GM12878 (cell line): Measurements from ENCODE around the gene CDH4. TPM values are rescaled to one million over a fixed set of nuclear protein-coding genes. Genes with fewer than 3 reads are reported as not detected.

Experiments used
- ATAC-seq: fragments of 200-7000 bp; cut with Tn5 transposase; 3 replicates; pipeline ENCODE4 v1.9.1; 2020; ENCODE audit warnings: mild to moderate bottlenecking, moderate library complexity
- BruUV-seq: library from RNA; stranded (reverse); fragments of 400-500 nt; replicated peaks from 2 replicates; lab custom pipeline; 2021; lab: Mats Ljungman, UMichigan
- CTCF ChIA-PET: fragments of 300-600 bp; sonication (Branson Sonifier 250); formaldehyde crosslinking; extraction: SDS; loops from one replicate; lab custom pipeline; 2021; ENCODE audit warnings: inconsistent platforms; lab: Yijun Ruan, JAX
- POLR2A ChIA-PET: fragments of 350-600 bp; formaldehyde crosslinking; extraction: SDS; loops from one replicate; lab custom pipeline; 2021; ENCODE audit warnings: inconsistent platforms; lab: Charles Lee
- RAD21 ChIA-PET: fragments of 300-600 bp; sonication (Branson Sonifier 250); formaldehyde crosslinking; loops from one replicate; lab custom pipeline; 2023; ENCODE audit warnings: antibody characterized with exemption; ENCODE audit not compliant: unreplicated experiment; lab: Charles Lee
- SMC1A ChIA-PET: fragments of 300-600 bp; sonication (Branson Sonifier 250); formaldehyde crosslinking; loops from one replicate; lab custom pipeline; 2023; ENCODE audit not compliant: unreplicated experiment, uncharacterized antibody; lab: Charles Lee
- DNase-seq: peaks from one replicate; pipeline ENCODE4 v3.0.0-alpha.2; 2011; ENCODE audit warnings: low read depth, low spot score
- FAIRE-seq: peaks from 3 replicates; lab custom pipeline; 2011; peaks lifted over from hg19 to GRCh38; lab: Jason Lieb, UNC
- H2AFZ ChIP-seq: 2 replicates; pipeline ENCODE4 v1.6.0; 2011; ENCODE audit warnings: low read depth, low read length, control low read depth; ENCODE audit not compliant: control insufficient read depth
- H3K27ac ChIP-seq: 2 replicates; pipeline ENCODE4 v1.5.1; 2011; ENCODE audit warnings: control low read depth; ENCODE audit not compliant: control insufficient read depth, insufficient read depth
- H3K27me3 ChIP-seq, 2 experiments: replicated peaks in 1 of 2; 2 replicates each; pipeline versions ENCODE4 v1.6.0 to v1.6.1; 2011; ENCODE audit warnings: low read length in 1 of 2; ENCODE audit not compliant: control insufficient read depth in 2 of 2, insufficient read depth in 2 of 2
- H3K36me3 ChIP-seq, 2 experiments: 2 replicates each; pipeline ENCODE4 v1.5.1; 2011; ENCODE audit warnings: low read length in 1 of 2; ENCODE audit not compliant: control insufficient read depth in 2 of 2, insufficient read depth in 2 of 2
- H3K4me1 ChIP-seq: 2 replicates; pipeline ENCODE4 v1.6.1; 2011; ENCODE audit warnings: mild to moderate bottlenecking, low read length, moderate library complexity, mixed read lengths; ENCODE audit not compliant: control insufficient read depth, insufficient read depth
- H3K4me2 ChIP-seq: 2 replicates; pipeline ENCODE4 v1.6.0; 2011; ENCODE audit warnings: control low read depth; ENCODE audit not compliant: control insufficient read depth, insufficient read depth
- H3K4me3 ChIP-seq: fragments of 200-600 bp; sonication (generic); 2 replicates; pipeline ENCODE4 v1.5.1; 2016
- H3K79me2 ChIP-seq: 2 replicates; pipeline ENCODE4 v1.6.0; 2011; ENCODE audit warnings: low read length; ENCODE audit not compliant: control insufficient read depth, insufficient read depth
- H3K9ac ChIP-seq: 2 replicates; pipeline ENCODE4 v1.8.0; 2011; ENCODE audit warnings: low read length, control low read depth, mixed read lengths; ENCODE audit not compliant: control insufficient read depth, insufficient read depth
- H3K9me3 ChIP-seq: replicated peaks from 3 replicates; pipeline ENCODE4 v1.5.1; 2011; ENCODE audit warnings: mild to moderate bottlenecking, low read length; ENCODE audit not compliant: control insufficient read depth, insufficient read depth
- H4K20me1 ChIP-seq: 2 replicates; pipeline ENCODE4 v1.6.0; 2011; ENCODE audit not compliant: control insufficient read depth, insufficient read depth
- BMI1 ChIP-seq: fragments of 450-650 bp; IDR thresholded peaks from 2 replicates; pipeline ENCODE4 v1.6.1; 2016; ENCODE audit warnings: mild to moderate bottlenecking, moderate library complexity, borderline replicate concordance
- BRCA1 ChIP-seq: IDR thresholded peaks from 2 replicates; pipeline ENCODE4 v1.6.1; 2011; ENCODE audit warnings: low read depth, low read length, improper control_type of control experiment
- KAT2A ChIP-seq: conservative IDR thresholded peaks from 2 replicates; pipeline ENCODE4 v1.6.1; 2011; ENCODE audit warnings: low read depth, low read length; ENCODE audit not compliant: control insufficient read depth
- LARP7 ChIP-seq: fragments of 450-650 bp; IDR thresholded peaks from 2 replicates; pipeline ENCODE4 v1.6.1; 2017; ENCODE audit warnings: mild to moderate bottlenecking
- PML ChIP-seq: IDR thresholded peaks from 2 replicates; pipeline ENCODE4 v1.6.1; 2012; ENCODE audit warnings: low read length, inconsistent platforms
- POLR2AphosphoS2 ChIP-seq: IDR thresholded peaks from 2 replicates; pipeline ENCODE4 v1.6.1; 2011; ENCODE audit warnings: low read depth, mild to moderate bottlenecking, low read length, improper control_type of control experiment, moderate library complexity
- RBBP5 ChIP-seq: fragments of 200-600 bp; sonication (generic); conservative IDR thresholded peaks from 2 replicates; pipeline ENCODE4 v1.6.1; 2016
- SREBF1 ChIP-seq: IDR thresholded peaks from 2 replicates; pipeline ENCODE4 v1.6.1; 2012; ENCODE audit warnings: mild to moderate bottlenecking, low read length
- STAT1 ChIP-seq: fragments of 450-650 bp; conservative IDR thresholded peaks from 2 replicates; pipeline ENCODE4 v1.6.1; 2014; ENCODE audit warnings: antibody characterized with exemption, mild to moderate bottlenecking
- TAF1 ChIP-seq: IDR thresholded peaks from 2 replicates; pipeline ENCODE4 v1.6.1; 2011; ENCODE audit warnings: mild to moderate bottlenecking, low read depth, low read length, borderline replicate concordance
- TBL1XR1 ChIP-seq: IDR thresholded peaks from 2 replicates; pipeline ENCODE4 v1.6.1; 2012; ENCODE audit warnings: low read depth, low read length, improper control_type of control experiment
- WRNIP1 ChIP-seq: IDR thresholded peaks from 2 replicates; pipeline ENCODE4 v1.6.1; 2011; ENCODE audit warnings: low read depth, low read length, improper control_type of control experiment, borderline replicate concordance
- WGBS: methylation state at CpG from one replicate; pipeline ENCODE4 v1.1.6; 2016; ENCODE audit warnings: low lambda C conversion rate; ENCODE audit not compliant: insufficient replicate concordance, insufficient coverage; ENCODE audit errors: missing lambda C conversion rate; 5-methylcytosine and 5-hydroxymethylcytosine counted together
- in situ Hi-C: fragments of 300-500 bp; cut with MboI; formaldehyde crosslinking; loops from 9 replicates; pipeline ENCODE4 v1.14.3; 2018; ENCODE audit warnings: mixed read lengths
- intact Hi-C: fragments of 100-400 bp; cut with micrococcal nuclease; formaldehyde crosslinking; loops from one replicate; pipeline ENCODE4 v1.14.2; 2022; ENCODE audit not compliant: unreplicated experiment
- polyA plus RNA-seq, 11 experiments: library from polyadenylated mRNA; depleted of rRNA in 4 of 11; unstranded in 6 of 11; stranded (reverse) in 5 of 11; fragments of >200 nt; fragmentation: Nextera tagmentation in 4 of 11; fragmentation: Illumina TruSeq in 1 of 11; extraction: Ambion mirVana in 4 of 11; extraction: Trizol in 1 of 11; gene quantifications; 1 replicate in 1 of 11; 2 replicates in 10 of 11; pipeline versions ENCODE4 v1.2.1 to v1.2.3, GENCODE V29; 2011 to 2016; ENCODE audit warnings: inconsistent platforms in 2 of 11, missing spikeins in 2 of 11, low read depth in 1 of 11
- total RNA-seq, 4 experiments: library from RNA; depleted of rRNA in 3 of 4; stranded (reverse); fragments of >200 nt in 3 of 4; fragmentation: Illumina TruSeq in 1 of 4; extraction: Trizol in 1 of 4; gene quantifications; 2 replicates each; pipeline versions ENCODE4 v1.2.1 to v1.2.3, GENCODE V29; 2013 to 2021
- TF ChIP-seq, protein P1 (sequence below): fragments of 450-650 bp; IDR thresholded peaks from 2 replicates; pipeline ENCODE4 v1.6.1; 2017; ENCODE audit warnings: mild to moderate bottlenecking, moderate library complexity
- TF ChIP-seq, protein P2 (sequence below): IDR thresholded peaks from 2 replicates; pipeline ENCODE4 v1.6.1; 2012; ENCODE audit warnings: low read depth, low read length, improper control_type of control experiment
- TF ChIP-seq, protein P3 (sequence below): fragments of 450-650 bp; IDR thresholded peaks from 2 replicates; pipeline ENCODE4 v1.6.1; 2017; ENCODE audit warnings: borderline replicate concordance
- TF ChIP-seq, protein P4 (sequence below): fragments of 450-650 bp; IDR thresholded peaks from 2 replicates; pipeline ENCODE4 v1.6.1; 2017; ENCODE audit warnings: mild to moderate bottlenecking, moderate library complexity

Gene CDH4
- total and polyA plus RNA-seq, 10 of the 15 experiments (the other 5 are each of a cell fraction or from before 2014, with no cell fraction given), result not detected

DNA sequence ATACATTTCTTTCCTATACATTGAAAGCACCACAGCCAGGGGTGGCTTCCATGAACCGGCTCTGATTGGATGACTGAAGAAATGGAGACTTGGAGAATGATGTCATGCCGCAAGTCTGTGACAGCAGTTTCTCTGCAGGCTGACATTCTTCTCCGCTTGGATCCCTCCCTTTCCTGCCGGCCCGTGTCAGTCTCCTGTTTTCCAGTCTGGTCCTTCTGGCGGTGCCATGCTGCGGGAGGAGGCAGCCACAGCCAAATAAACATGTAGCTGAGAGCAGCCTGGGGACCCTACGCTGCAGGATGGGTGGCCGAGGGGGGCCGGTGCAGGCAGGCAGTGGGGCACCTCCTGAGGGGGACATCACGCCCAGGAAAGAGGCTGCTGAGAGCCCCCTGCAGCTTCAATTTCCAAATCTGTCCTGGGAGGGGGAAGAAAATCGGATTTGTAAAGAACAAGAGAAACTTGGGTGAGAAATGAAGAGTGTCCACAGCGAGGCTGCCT lies 635.6 kb downstream of the CDH4 start:
- RAD21 ChIA-PET, result no interaction called here
- TF ChIP-seq, protein P1, sequence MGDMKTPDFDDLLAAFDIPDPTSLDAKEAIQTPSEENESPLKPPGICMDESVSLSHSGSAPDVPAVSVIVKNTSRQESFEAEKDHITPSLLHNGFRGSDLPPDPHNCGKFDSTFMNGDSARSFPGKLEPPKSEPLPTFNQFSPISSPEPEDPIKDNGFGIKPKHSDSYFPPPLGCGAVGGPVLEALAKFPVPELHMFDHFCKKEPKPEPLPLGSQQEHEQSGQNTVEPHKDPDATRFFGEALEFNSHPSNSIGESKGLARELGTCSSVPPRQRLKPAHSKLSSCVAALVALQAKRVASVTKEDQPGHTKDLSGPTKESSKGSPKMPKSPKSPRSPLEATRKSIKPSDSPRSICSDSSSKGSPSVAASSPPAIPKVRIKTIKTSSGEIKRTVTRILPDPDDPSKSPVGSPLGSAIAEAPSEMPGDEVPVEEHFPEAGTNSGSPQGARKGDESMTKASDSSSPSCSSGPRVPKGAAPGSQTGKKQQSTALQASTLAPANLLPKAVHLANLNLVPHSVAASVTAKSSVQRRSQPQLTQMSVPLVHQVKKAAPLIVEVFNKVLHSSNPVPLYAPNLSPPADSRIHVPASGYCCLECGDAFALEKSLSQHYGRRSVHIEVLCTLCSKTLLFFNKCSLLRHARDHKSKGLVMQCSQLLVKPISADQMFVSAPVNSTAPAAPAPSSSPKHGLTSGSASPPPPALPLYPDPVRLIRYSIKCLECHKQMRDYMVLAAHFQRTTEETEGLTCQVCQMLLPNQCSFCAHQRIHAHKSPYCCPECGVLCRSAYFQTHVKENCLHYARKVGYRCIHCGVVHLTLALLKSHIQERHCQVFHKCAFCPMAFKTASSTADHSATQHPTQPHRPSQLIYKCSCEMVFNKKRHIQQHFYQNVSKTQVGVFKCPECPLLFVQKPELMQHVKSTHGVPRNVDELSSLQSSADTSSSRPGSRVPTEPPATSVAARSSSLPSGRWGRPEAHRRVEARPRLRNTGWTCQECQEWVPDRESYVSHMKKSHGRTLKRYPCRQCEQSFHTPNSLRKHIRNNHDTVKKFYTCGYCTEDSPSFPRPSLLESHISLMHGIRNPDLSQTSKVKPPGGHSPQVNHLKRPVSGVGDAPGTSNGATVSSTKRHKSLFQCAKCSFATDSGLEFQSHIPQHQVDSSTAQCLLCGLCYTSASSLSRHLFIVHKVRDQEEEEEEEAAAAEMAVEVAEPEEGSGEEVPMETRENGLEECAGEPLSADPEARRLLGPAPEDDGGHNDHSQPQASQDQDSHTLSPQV, result no peak
- TF ChIP-seq, protein P2, sequence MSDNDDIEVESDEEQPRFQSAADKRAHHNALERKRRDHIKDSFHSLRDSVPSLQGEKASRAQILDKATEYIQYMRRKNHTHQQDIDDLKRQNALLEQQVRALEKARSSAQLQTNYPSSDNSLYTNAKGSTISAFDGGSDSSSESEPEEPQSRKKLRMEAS, result no peak
- TF ChIP-seq PML (no peak), TAF1 (no peak), TBL1XR1 (no peak), BMI1 (no peak), RBBP5 (no peak), STAT1 (no peak), BRCA1 (no peak), WRNIP1 (no peak), LARP7 (no peak), POLR2AphosphoS2 (no peak), KAT2A (no peak), SREBF1 (no peak)
- TF ChIP-seq, protein P3, sequence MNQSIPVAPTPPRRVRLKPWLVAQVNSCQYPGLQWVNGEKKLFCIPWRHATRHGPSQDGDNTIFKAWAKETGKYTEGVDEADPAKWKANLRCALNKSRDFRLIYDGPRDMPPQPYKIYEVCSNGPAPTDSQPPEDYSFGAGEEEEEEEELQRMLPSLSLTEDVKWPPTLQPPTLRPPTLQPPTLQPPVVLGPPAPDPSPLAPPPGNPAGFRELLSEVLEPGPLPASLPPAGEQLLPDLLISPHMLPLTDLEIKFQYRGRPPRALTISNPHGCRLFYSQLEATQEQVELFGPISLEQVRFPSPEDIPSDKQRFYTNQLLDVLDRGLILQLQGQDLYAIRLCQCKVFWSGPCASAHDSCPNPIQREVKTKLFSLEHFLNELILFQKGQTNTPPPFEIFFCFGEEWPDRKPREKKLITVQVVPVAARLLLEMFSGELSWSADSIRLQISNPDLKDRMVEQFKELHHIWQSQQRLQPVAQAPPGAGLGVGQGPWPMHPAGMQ, result no peak
- TF ChIP-seq, protein P4, sequence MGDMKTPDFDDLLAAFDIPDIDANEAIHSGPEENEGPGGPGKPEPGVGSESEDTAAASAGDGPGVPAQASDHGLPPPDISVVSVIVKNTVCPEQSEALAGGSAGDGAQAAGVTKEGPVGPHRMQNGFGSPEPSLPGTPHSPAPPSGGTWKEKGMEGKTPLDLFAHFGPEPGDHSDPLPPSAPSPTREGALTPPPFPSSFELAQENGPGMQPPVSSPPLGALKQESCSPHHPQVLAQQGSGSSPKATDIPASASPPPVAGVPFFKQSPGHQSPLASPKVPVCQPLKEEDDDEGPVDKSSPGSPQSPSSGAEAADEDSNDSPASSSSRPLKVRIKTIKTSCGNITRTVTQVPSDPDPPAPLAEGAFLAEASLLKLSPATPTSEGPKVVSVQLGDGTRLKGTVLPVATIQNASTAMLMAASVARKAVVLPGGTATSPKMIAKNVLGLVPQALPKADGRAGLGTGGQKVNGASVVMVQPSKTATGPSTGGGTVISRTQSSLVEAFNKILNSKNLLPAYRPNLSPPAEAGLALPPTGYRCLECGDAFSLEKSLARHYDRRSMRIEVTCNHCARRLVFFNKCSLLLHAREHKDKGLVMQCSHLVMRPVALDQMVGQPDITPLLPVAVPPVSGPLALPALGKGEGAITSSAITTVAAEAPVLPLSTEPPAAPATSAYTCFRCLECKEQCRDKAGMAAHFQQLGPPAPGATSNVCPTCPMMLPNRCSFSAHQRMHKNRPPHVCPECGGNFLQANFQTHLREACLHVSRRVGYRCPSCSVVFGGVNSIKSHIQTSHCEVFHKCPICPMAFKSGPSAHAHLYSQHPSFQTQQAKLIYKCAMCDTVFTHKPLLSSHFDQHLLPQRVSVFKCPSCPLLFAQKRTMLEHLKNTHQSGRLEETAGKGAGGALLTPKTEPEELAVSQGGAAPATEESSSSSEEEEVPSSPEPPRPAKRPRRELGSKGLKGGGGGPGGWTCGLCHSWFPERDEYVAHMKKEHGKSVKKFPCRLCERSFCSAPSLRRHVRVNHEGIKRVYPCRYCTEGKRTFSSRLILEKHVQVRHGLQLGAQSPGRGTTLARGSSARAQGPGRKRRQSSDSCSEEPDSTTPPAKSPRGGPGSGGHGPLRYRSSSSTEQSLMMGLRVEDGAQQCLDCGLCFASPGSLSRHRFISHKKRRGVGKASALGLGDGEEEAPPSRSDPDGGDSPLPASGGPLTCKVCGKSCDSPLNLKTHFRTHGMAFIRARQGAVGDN, result no peak

More for the DNA sequence above, 635.6 kb downstream of the CDH4 start:
- H3K4me3 ChIP-seq, result no peak overlapping the region
- H4K20me1 ChIP-seq, result no peaks in the 10 kb centered on the region
- no peak overlapping the region for H3K4me2 ChIP-seq
- FAIRE-seq (no peak), DNase-seq (no peak), ATAC-seq (no peak)
- no peak overlapping the region for H3K9ac ChIP-seq
- POLR2A ChIA-PET, result no interaction called here
- no peak overlapping the region for H3K27ac ChIP-seq
- no peaks in the 10 kb centered on the region for H3K4me1 ChIP-seq
- WGBS, result 25% methylated on average over 13 of the region's 13 CpGs
- SMC1A ChIA-PET, result no interaction called here
- in situ Hi-C loops, result no loop called here
- BruUV-seq, result no TSS peak
- no peak overlapping the region for H2AFZ ChIP-seq
- H3K9me3 ChIP-seq, result no peaks in the 10 kb centered on the region; the same call in 2 of the 3 replicates
- H3K79me2 ChIP-seq, result no peaks in the 10 kb centered on the region
- CTCF ChIA-PET, result interaction anchor here (1.0 to 2.1 kb wide), 4 partner anchors 8 to 162 kb away, joined by 3 to 6 read pairs (median 4); no protein-coding TSS in a partner anchor
- intact Hi-C loops, result no loop called here
- no peaks in the 10 kb centered on the region for H3K36me3 ChIP-seq
- no peaks in the 10 kb centered on the region; a peak in 1 of 4 replicates for H3K27me3 ChIP-seq
